Measurements from ENCODE around the gene PLCB1. TPM values are rescaled to one million over a fixed set of nuclear protein-coding genes. Genes with fewer than 3 reads are reported as not detected.

Gene PLCB1
- total and polyA plus RNA-seq, 10 of the 15 experiments (the other 5 are each of a cell fraction or from before 2014, with no cell fraction given), result 0.05 to 5.3 (median 0.17) TPM; not detected in 1

DNA sequence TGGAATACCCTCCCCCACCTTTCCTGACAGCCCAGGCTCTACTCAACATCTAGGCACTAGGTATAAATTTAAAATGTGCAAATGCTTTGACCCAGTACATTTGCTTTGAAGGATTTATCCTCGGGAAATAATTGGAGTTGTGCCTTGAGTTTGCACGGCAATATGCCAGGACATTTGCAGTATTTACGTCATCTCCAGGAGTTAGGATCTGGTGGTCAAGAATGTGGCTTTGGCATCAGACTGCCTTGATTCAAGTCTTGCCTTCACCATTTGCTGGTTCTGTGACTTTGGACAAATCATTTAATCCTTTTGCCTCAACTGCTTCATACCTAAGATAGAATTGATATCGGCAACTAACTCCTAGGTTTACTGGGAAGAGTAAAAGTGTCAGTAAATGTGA, 169.6 kb downstream of the PLCB1 start:
- 63% methylated on average over 4 of the region's 4 CpGs for WGBS (ENCODE audit: insufficient coverage, insufficient replicate concordance, low lambda C conversion rate, missing lambda C conversion rate)
- no peak for TF ChIP-seq EZH2 (IDR thresholded peaks at IDR 0.05; ENCODE audit: borderline replicate concordance, control insufficient read depth, low read depth, low read length)
- TF ChIP-seq, protein P1, sequence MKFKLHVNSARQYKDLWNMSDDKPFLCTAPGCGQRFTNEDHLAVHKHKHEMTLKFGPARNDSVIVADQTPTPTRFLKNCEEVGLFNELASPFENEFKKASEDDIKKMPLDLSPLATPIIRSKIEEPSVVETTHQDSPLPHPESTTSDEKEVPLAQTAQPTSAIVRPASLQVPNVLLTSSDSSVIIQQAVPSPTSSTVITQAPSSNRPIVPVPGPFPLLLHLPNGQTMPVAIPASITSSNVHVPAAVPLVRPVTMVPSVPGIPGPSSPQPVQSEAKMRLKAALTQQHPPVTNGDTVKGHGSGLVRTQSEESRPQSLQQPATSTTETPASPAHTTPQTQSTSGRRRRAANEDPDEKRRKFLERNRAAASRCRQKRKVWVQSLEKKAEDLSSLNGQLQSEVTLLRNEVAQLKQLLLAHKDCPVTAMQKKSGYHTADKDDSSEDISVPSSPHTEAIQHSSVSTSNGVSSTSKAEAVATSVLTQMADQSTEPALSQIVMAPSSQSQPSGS (IDR thresholded peaks at IDR 0.05; ENCODE audit: low read length), result no peak
- TF ChIP-seq, protein P2, sequence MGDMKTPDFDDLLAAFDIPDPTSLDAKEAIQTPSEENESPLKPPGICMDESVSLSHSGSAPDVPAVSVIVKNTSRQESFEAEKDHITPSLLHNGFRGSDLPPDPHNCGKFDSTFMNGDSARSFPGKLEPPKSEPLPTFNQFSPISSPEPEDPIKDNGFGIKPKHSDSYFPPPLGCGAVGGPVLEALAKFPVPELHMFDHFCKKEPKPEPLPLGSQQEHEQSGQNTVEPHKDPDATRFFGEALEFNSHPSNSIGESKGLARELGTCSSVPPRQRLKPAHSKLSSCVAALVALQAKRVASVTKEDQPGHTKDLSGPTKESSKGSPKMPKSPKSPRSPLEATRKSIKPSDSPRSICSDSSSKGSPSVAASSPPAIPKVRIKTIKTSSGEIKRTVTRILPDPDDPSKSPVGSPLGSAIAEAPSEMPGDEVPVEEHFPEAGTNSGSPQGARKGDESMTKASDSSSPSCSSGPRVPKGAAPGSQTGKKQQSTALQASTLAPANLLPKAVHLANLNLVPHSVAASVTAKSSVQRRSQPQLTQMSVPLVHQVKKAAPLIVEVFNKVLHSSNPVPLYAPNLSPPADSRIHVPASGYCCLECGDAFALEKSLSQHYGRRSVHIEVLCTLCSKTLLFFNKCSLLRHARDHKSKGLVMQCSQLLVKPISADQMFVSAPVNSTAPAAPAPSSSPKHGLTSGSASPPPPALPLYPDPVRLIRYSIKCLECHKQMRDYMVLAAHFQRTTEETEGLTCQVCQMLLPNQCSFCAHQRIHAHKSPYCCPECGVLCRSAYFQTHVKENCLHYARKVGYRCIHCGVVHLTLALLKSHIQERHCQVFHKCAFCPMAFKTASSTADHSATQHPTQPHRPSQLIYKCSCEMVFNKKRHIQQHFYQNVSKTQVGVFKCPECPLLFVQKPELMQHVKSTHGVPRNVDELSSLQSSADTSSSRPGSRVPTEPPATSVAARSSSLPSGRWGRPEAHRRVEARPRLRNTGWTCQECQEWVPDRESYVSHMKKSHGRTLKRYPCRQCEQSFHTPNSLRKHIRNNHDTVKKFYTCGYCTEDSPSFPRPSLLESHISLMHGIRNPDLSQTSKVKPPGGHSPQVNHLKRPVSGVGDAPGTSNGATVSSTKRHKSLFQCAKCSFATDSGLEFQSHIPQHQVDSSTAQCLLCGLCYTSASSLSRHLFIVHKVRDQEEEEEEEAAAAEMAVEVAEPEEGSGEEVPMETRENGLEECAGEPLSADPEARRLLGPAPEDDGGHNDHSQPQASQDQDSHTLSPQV (IDR thresholded peaks at IDR 0.05), result no peak
- no peak for TF ChIP-seq ESRRA (IDR thresholded peaks at IDR 0.05; ENCODE audit: low read length)
- TF ChIP-seq ATF7 (IDR thresholded peaks at IDR 0.05; ENCODE audit: low read depth), result no peak
- no peak for TF ChIP-seq EGR1 (IDR thresholded peaks at IDR 0.05; ENCODE audit: borderline replicate concordance in 1 of 2, low read depth in 2 of 2, low read length in 2 of 2)
- TF ChIP-seq, protein P3, sequence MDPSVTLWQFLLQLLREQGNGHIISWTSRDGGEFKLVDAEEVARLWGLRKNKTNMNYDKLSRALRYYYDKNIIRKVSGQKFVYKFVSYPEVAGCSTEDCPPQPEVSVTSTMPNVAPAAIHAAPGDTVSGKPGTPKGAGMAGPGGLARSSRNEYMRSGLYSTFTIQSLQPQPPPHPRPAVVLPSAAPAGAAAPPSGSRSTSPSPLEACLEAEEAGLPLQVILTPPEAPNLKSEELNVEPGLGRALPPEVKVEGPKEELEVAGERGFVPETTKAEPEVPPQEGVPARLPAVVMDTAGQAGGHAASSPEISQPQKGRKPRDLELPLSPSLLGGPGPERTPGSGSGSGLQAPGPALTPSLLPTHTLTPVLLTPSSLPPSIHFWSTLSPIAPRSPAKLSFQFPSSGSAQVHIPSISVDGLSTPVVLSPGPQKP (IDR thresholded peaks at IDR 0.05; ENCODE audit: low read depth, low read length), result no peak
- no peak for TF ChIP-seq GATAD2B (conservative IDR thresholded peaks at IDR 0.05; ENCODE audit: low read depth)
- TF ChIP-seq MTA3 (IDR thresholded peaks at IDR 0.05; ENCODE audit: borderline replicate concordance, low read length), result no peak
- TF ChIP-seq TCF7 (IDR thresholded peaks at IDR 0.05; ENCODE audit: borderline replicate concordance), result no peak
- no peak for TF ChIP-seq MEF2B (IDR thresholded peaks at IDR 0.05; ENCODE audit: partially characterized antibody, poor library complexity, severe bottlenecking)
- TF ChIP-seq, protein P4, sequence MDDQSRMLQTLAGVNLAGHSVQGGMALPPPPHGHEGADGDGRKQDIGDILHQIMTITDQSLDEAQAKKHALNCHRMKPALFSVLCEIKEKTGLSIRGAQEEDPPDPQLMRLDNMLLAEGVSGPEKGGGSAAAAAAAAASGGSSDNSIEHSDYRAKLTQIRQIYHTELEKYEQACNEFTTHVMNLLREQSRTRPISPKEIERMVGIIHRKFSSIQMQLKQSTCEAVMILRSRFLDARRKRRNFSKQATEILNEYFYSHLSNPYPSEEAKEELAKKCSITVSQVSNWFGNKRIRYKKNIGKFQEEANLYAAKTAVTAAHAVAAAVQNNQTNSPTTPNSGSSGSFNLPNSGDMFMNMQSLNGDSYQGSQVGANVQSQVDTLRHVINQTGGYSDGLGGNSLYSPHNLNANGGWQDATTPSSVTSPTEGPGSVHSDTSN (IDR thresholded peaks at IDR 0.05; ENCODE audit: insufficient replicate concordance, low read depth, low read length), result no peak
- TF ChIP-seq HCFC1 (IDR thresholded peaks at IDR 0.05; ENCODE audit: low read length), result no peak
- no peak for DNase-seq (ENCODE audit: low read depth, low spot score)
- H3K79me2 ChIP-seq (ENCODE audit: control insufficient read depth, insufficient read depth, low read length), result no peaks in the 10 kb centered on the region
- ChIA-PET RAD21 (ENCODE audit: unreplicated experiment) (no interaction called here), POLR2A (no interaction called here), CTCF (interaction anchor here (0.6 to 1.5 kb wide), 4 partner anchors 14 to 376 kb away, joined by 3 to 4 read pairs (median 3); no protein-coding TSS in a partner anchor), SMC1A (ENCODE audit: uncharacterized antibody, unreplicated experiment) (no interaction called here)
- H3K9me3 ChIP-seq (replicated peaks; ENCODE audit: control insufficient read depth, insufficient read depth, low read length), result no peaks in the 10 kb centered on the region
- H3K9ac ChIP-seq (ENCODE audit: control insufficient read depth, insufficient read depth, low read length), result no peak overlapping the region
- intact Hi-C loops (cut with micrococcal nuclease; ENCODE audit: unreplicated experiment) (no loop called here), in situ Hi-C loops (cut with MboI) (loop anchor here (5.0 kb wide), 1 partner anchor 164 kb away; no protein-coding TSS in a partner anchor)
- BruUV-seq (replicated peaks), result no TSS peak
- ATAC-seq, result no peak
- H3K36me3 ChIP-seq (ENCODE audit: control insufficient read depth in 2 of 2, insufficient read depth in 2 of 2, low read length in 1 of 2), result no peaks in the 10 kb centered on the region
- H3K27ac ChIP-seq (ENCODE audit: control insufficient read depth, insufficient read depth), result no peak overlapping the region
- FAIRE-seq, result no peak
- H3K4me3 ChIP-seq, result no peak overlapping the region
- no peak overlapping the region for H3K4me2 ChIP-seq (ENCODE audit: control insufficient read depth, insufficient read depth)
- H3K4me1 ChIP-seq (ENCODE audit: control insufficient read depth, insufficient read depth, low read length), result no peaks in the 10 kb centered on the region
- H3K27me3 ChIP-seq (replicated peaks in 1 of 2; ENCODE audit: control insufficient read depth in 2 of 2, insufficient read depth in 2 of 2, low read length in 1 of 2), result no peaks in the 10 kb centered on the region
- H2AFZ ChIP-seq (ENCODE audit: control insufficient read depth, low read depth, low read length), result no peak overlapping the region
- no peaks in the 10 kb centered on the region for H4K20me1 ChIP-seq (ENCODE audit: control insufficient read depth, insufficient read depth)
